ENCODE measurements around the gene LIF. TPM values are rescaled to one million over a fixed set of nuclear protein-coding genes. Genes with fewer than 3 reads are reported as not detected.

LIF gene
- total RNA-seq, 1 experiment from 2014 or later, result 34.4 TPM

- Histone ChIP-seq H3K4me3 (ENCODE audit: low read depth in 2 of 2, low read length in 2 of 2) (no peak overlapping the region), H3K36me3 (ENCODE audit: control insufficient read depth, insufficient read depth, low read length) (no peaks in the 10 kb centered on the region; the same call in 1 of the 2 replicates), H3K9me3 (ENCODE audit: control insufficient read depth, insufficient read depth, low read depth, low read length) (no peaks in the 10 kb centered on the region), H3K27me3 (ENCODE audit: control insufficient read depth, insufficient read depth, low read length) (no peaks in the 10 kb centered on the region), H3K27ac (ENCODE audit: low read length) (peak overlapping the region; percentile 95), H3K4me1 (ENCODE audit: control insufficient read depth, insufficient read depth, low read length) (peaks cover 73% of the 10 kb centered on the region)
- intact Hi-C loops (cut with micrococcal nuclease; ENCODE audit: unreplicated experiment), result loop anchor here (5.0 kb wide), 1 partner anchor 36 kb away; no protein-coding TSS in a partner anchor
- ChIA-PET CTCF (no interaction called here), POLR2A (no interaction called here)
- DNase-seq (ENCODE audit: low read depth, low spot score) (no peak), ATAC-seq (no peak)
- TF ChIP-seq, protein P1, sequence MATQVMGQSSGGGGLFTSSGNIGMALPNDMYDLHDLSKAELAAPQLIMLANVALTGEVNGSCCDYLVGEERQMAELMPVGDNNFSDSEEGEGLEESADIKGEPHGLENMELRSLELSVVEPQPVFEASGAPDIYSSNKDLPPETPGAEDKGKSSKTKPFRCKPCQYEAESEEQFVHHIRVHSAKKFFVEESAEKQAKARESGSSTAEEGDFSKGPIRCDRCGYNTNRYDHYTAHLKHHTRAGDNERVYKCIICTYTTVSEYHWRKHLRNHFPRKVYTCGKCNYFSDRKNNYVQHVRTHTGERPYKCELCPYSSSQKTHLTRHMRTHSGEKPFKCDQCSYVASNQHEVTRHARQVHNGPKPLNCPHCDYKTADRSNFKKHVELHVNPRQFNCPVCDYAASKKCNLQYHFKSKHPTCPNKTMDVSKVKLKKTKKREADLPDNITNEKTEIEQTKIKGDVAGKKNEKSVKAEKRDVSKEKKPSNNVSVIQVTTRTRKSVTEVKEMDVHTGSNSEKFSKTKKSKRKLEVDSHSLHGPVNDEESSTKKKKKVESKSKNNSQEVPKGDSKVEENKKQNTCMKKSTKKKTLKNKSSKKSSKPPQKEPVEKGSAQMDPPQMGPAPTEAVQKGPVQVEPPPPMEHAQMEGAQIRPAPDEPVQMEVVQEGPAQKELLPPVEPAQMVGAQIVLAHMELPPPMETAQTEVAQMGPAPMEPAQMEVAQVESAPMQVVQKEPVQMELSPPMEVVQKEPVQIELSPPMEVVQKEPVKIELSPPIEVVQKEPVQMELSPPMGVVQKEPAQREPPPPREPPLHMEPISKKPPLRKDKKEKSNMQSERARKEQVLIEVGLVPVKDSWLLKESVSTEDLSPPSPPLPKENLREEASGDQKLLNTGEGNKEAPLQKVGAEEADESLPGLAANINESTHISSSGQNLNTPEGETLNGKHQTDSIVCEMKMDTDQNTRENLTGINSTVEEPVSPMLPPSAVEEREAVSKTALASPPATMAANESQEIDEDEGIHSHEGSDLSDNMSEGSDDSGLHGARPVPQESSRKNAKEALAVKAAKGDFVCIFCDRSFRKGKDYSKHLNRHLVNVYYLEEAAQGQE (IDR thresholded peaks at IDR 0.05; ENCODE audit: insufficient read depth in 1 of 2, low read depth in 2 of 2, low read length in 1 of 2), result no peak
- TF ChIP-seq, protein P2, sequence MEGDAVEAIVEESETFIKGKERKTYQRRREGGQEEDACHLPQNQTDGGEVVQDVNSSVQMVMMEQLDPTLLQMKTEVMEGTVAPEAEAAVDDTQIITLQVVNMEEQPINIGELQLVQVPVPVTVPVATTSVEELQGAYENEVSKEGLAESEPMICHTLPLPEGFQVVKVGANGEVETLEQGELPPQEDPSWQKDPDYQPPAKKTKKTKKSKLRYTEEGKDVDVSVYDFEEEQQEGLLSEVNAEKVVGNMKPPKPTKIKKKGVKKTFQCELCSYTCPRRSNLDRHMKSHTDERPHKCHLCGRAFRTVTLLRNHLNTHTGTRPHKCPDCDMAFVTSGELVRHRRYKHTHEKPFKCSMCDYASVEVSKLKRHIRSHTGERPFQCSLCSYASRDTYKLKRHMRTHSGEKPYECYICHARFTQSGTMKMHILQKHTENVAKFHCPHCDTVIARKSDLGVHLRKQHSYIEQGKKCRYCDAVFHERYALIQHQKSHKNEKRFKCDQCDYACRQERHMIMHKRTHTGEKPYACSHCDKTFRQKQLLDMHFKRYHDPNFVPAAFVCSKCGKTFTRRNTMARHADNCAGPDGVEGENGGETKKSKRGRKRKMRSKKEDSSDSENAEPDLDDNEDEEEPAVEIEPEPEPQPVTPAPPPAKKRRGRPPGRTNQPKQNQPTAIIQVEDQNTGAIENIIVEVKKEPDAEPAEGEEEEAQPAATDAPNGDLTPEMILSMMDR (IDR thresholded peaks at IDR 0.05), result no peak
- no peak for TF ChIP-seq SIN3A (IDR thresholded peaks at IDR 0.05; ENCODE audit: borderline replicate concordance, insufficient read depth, low read depth, low read length)
- no peak for TF ChIP-seq POLR2AphosphoS5 (IDR thresholded peaks at IDR 0.05; ENCODE audit: low read depth, low read length)
- TF ChIP-seq TCF7L2 (IDR thresholded peaks at IDR 0.05; ENCODE audit: low read depth, low read length), result no peak
- in situ Hi-C loops (cut with HindIII; ENCODE audit: low pct_unique_long_range_greater_than_20kb, low sequenced_read_pairs), result no loop called here
- no TSS peak for BruUV-seq (replicated peaks)
Observed at GRCh38 chr22:30248484-30248883, 1.9 kb upstream of the LIF start.

DNA sequence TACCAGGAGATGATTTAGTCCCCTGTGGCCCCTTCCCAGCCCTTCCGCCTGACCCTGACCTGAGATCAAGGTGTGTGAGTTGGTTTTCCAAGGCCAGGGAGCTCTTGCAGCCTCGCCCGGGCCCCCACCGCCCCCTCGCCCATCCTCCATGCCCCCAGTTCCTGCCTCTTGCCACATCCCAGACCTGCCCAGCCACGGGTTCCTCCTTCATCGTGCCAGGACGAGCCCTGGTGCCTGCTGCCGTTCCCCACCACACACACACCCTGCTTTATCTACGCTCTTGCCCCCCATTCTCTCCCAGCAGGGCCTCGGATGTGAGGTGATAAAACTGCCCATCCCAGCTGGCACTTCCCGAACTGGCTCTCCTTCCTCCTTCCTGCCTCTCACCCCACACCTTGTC lies 1.4 kb upstream of the LIF start:
- TF ChIP-seq POLR2AphosphoS5 (IDR thresholded peaks at IDR 0.05; ENCODE audit: low read depth, low read length) (peak; percentile 57; the same call in 1 of the 2 replicates), TCF7L2 (IDR thresholded peaks at IDR 0.05; ENCODE audit: low read depth, low read length) (no peak)
- ChIA-PET POLR2A (no interaction called here), CTCF (no interaction called here)
- no peak for DNase-seq (ENCODE audit: low read depth, low spot score)
- no peak overlapping the region for H3K4me3 ChIP-seq (ENCODE audit: low read depth in 2 of 2, low read length in 2 of 2)
- in situ Hi-C loops (cut with HindIII; ENCODE audit: low pct_unique_long_range_greater_than_20kb, low sequenced_read_pairs), result no loop called here
- H3K9me3 ChIP-seq (ENCODE audit: control insufficient read depth, insufficient read depth, low read depth, low read length), result no peaks in the 10 kb centered on the region
- no TSS peak for BruUV-seq (replicated peaks)
- intact Hi-C loops (cut with micrococcal nuclease; ENCODE audit: unreplicated experiment), result loop anchor here (5.0 kb wide), 1 partner anchor 36 kb away; no protein-coding TSS in a partner anchor
- peak overlapping the region; percentile 95 for H3K27ac ChIP-seq (ENCODE audit: low read length)
- peaks cover 74% of the 10 kb centered on the region for H3K4me1 ChIP-seq (ENCODE audit: control insufficient read depth, insufficient read depth, low read length)
- no peaks in the 10 kb centered on the region for H3K27me3 ChIP-seq (ENCODE audit: control insufficient read depth, insufficient read depth, low read length)
- peak; percentile 1; the same call in 1 of the 2 replicates for ATAC-seq
- H3K36me3 ChIP-seq (ENCODE audit: control insufficient read depth, insufficient read depth, low read length), result no peaks in the 10 kb centered on the region; the same call in 1 of the 2 replicates

- ATAC-seq, result no peak
- 0 out of 4 replicates have a peak overlapping the region, but pooled peaks of 1 of the 2 experiments have one; percentile 23 for H3K4me3 ChIP-seq (ENCODE audit: low read depth in 2 of 2, low read length in 2 of 2)
- H3K27me3 ChIP-seq (ENCODE audit: control insufficient read depth, insufficient read depth, low read length), result no peaks in the 10 kb centered on the region
- DNase-seq (ENCODE audit: low read depth, low spot score), result no peak
- BruUV-seq (replicated peaks), result no TSS peak
- POLR2A ChIA-PET, result no interaction called here
- CTCF ChIA-PET, result no interaction called here
- H3K27ac ChIP-seq (ENCODE audit: low read length), result peak overlapping the region; percentile 95
- H3K9me3 ChIP-seq (ENCODE audit: control insufficient read depth, insufficient read depth, low read depth, low read length), result no peaks in the 10 kb centered on the region
- intact Hi-C loops (cut with micrococcal nuclease; ENCODE audit: unreplicated experiment), result loop anchor here (5.0 kb wide), 1 partner anchor 35 kb away; no protein-coding TSS in a partner anchor
- TF ChIP-seq TCF7L2 (IDR thresholded peaks at IDR 0.05; ENCODE audit: low read depth, low read length), result no peak
- TF ChIP-seq, protein P1 (IDR thresholded peaks at IDR 0.05; ENCODE audit: insufficient read depth in 1 of 2, low read depth in 2 of 2, low read length in 1 of 2), result no peak
- TF ChIP-seq SIN3A (IDR thresholded peaks at IDR 0.05; ENCODE audit: borderline replicate concordance, insufficient read depth, low read depth, low read length), result no peak
- TF ChIP-seq, protein P2 (IDR thresholded peaks at IDR 0.05), result no peak
- TF ChIP-seq POLR2AphosphoS5 (IDR thresholded peaks at IDR 0.05; ENCODE audit: low read depth, low read length), result no peak
- in situ Hi-C loops (cut with HindIII; ENCODE audit: low pct_unique_long_range_greater_than_20kb, low sequenced_read_pairs), result no loop called here
- H3K36me3 ChIP-seq (ENCODE audit: control insufficient read depth, insufficient read depth, low read length), result no peaks in the 10 kb centered on the region; the same call in 1 of the 2 replicates
- H3K4me1 ChIP-seq (ENCODE audit: control insufficient read depth, insufficient read depth, low read length), result peaks cover 74% of the 10 kb centered on the region
Observed at GRCh38 chr22:30247561-30247960, 1.0 kb upstream of the LIF start.

All from Panc1 (cell line).